ENCODE results near the gene SLC35D1. TPM values are rescaled to one million over a fixed set of nuclear protein-coding genes. Genes with fewer than 3 reads are reported as not detected.
"Not testable (repeated sequence)": the region's sequence is repeated elsewhere in the genome, so short reads cannot be mapped to it uniquely, and the experiment has no call there.

Gene SLC35D1
- total and polyA plus RNA-seq, 2 donors (not counting 1 experiment from before 2014, with no cell fraction given), result 4.0 to 16.8 TPM

- Histone ChIP-seq H3K4me2 (replicated peaks; ENCODE audit: low read depth, low read length, poor library complexity, severe bottlenecking) (peak overlapping the region; percentile 42), H3K9me3 (ENCODE audit: control extremely low read depth in 1 of 3, control insufficient read depth in 2 of 3, insufficient read depth in 1 of 3, low read length in 2 of 3) (no peaks in the 10 kb centered on the region), H2AFZ (ENCODE audit: insufficient read depth, low read depth, low read length, poor library complexity, severe bottlenecking) (peak overlapping the region; percentile 14), H3K9ac (ENCODE audit: low read length) (peak overlapping the region; percentile 24), H3K36me3 (replicated peaks in 1 of 2; ENCODE audit: control extremely low read depth in 1 of 2, control insufficient read depth in 1 of 2, extremely low read depth in 1 of 2, insufficient read depth in 2 of 2, low read length in 1 of 2) (peaks cover 7 to 61% of the 10 kb centered on the region in 2 experiments), H4K20me1 (ENCODE audit: control insufficient read depth, insufficient read depth, low read length, poor library complexity, severe bottlenecking) (no peaks in the 10 kb centered on the region), H3K4me1 (ENCODE audit: control insufficient read depth in 2 of 2, insufficient read depth in 2 of 2, low read length in 2 of 2) (peaks cover 0 to 6% of the 10 kb centered on the region in 2 donors), H3K27me3 (replicated peaks in 1 of 4; ENCODE audit: control extremely low read depth in 1 of 4, control insufficient read depth in 3 of 4, insufficient read depth in 4 of 4, low read length in 3 of 4) (no peaks in the 10 kb centered on the region), H3K79me2 (ENCODE audit: control insufficient read depth, insufficient read depth, low read length) (no peaks in the 10 kb centered on the region), H3K27ac (ENCODE audit: low read length in 2 of 2) (peak overlapping the region in 1 of 2 donors; percentile 74), H3K4me3 (ENCODE audit: control extremely low read depth in 1 of 5, extremely low read depth in 1 of 5, insufficient read depth in 1 of 5, low read depth in 2 of 5, low read length in 4 of 5) (no peak overlapping the region)
- peaks cover 14% of the 10 kb centered on the region for H3K4me1 Mint-ChIP-seq
- H3K27ac Mint-ChIP-seq, result peak overlapping the region; percentile 4
- no peak overlapping the region for H3K4me3 Mint-ChIP-seq
- intact Hi-C loops (cut with micrococcal nuclease), result loop anchor here (5.0 kb wide), 3 partner anchors 49 to 451 kb away; partner anchors contain the start of genes SERBP1 and SLC35D1
- WGBS (ENCODE audit: insufficient coverage), result no CpG with 5 or more reads among the region's 1 CpG
- H3K27me3 Mint-ChIP-seq, result no peaks in the 10 kb centered on the region
- POLR2A ChIA-PET, result no interaction called here
- no peaks in the 10 kb centered on the region for H3K9me3 Mint-ChIP-seq (ENCODE audit: insufficient read depth)
- no peak for TF ChIP-seq EZH2 (IDR thresholded peaks at IDR 0.05; ENCODE audit: borderline replicate concordance, insufficient read depth, low read depth, low read length, poor library complexity, severe bottlenecking)
- TF ChIP-seq CTCF (IDR thresholded peaks at IDR 0.05), result no peak
- DNase-seq (no peak), ATAC-seq (ENCODE audit: low read depth) (no peak)
- CTCF ChIA-PET, result interaction anchor here (0.7 to 7.9 kb wide), 5 partner anchors 12 to 168 kb away, joined by 3 to 44 read pairs (median 3); no protein-coding TSS in a partner anchor
These were observed 73.1 kb downstream of the SLC35D1 start for GRCh38 chr1:66980745-66981367.

- CTCF ChIA-PET, result interaction anchor here (1.0 kb wide), 1 partner anchor 16 kb away, joined by 4 read pairs; no protein-coding TSS in a partner anchor
- H3K9me3 Mint-ChIP-seq (ENCODE audit: insufficient read depth); H3K9ac ChIP-seq (ENCODE audit: low read length); H2AFZ ChIP-seq (ENCODE audit: insufficient read depth, low read depth, low read length, poor library complexity, severe bottlenecking); H3K4me3 ChIP-seq (ENCODE audit: control extremely low read depth in 1 of 5, extremely low read depth in 1 of 5, insufficient read depth in 1 of 5, low read depth in 2 of 5, low read length in 4 of 5); H3K79me2 ChIP-seq (ENCODE audit: control insufficient read depth, insufficient read depth, low read length); POLR2A ChIA-PET; H3K4me2 ChIP-seq (replicated peaks; ENCODE audit: low read depth, low read length, poor library complexity, severe bottlenecking); H3K27me3 Mint-ChIP-seq; H3K4me1 ChIP-seq (ENCODE audit: control insufficient read depth in 2 of 2, insufficient read depth in 2 of 2, low read length in 2 of 2); H3K27me3 ChIP-seq (replicated peaks in 1 of 4; ENCODE audit: control extremely low read depth in 1 of 4, control insufficient read depth in 3 of 4, insufficient read depth in 4 of 4, low read length in 3 of 4); H3K27ac ChIP-seq (ENCODE audit: low read length in 2 of 2); DNase-seq; H3K9me3 ChIP-seq (ENCODE audit: control extremely low read depth in 1 of 3, control insufficient read depth in 2 of 3, insufficient read depth in 1 of 3, low read length in 2 of 3); H3K4me3 Mint-ChIP-seq; ATAC-seq (ENCODE audit: low read depth); H3K27ac Mint-ChIP-seq; H4K20me1 ChIP-seq (ENCODE audit: control insufficient read depth, insufficient read depth, low read length, poor library complexity, severe bottlenecking): not testable (repeated sequence)
- H3K4me1 Mint-ChIP-seq, result peaks cover 14% of the 10 kb centered on the region
- intact Hi-C loops (cut with micrococcal nuclease), result loop anchor here (5.0 kb wide), 3 partner anchors 47 to 453 kb away; partner anchors contain the start of genes SERBP1 and SLC35D1
- 100% methylated on average over 2 of the region's 11 CpGs for WGBS (ENCODE audit: insufficient coverage)
- peaks cover 10 to 62% of the 10 kb centered on the region in 2 experiments for H3K36me3 ChIP-seq (replicated peaks in 1 of 2; ENCODE audit: control extremely low read depth in 1 of 2, control insufficient read depth in 1 of 2, extremely low read depth in 1 of 2, insufficient read depth in 2 of 2, low read length in 1 of 2)
These were observed 74.3 kb downstream of the SLC35D1 start for GRCh38 chr1:66979621-66980020.
